Measurements from ENCODE around the gene MAPRE2.
A peak's percentile ranks its signal among the peaks of the same experiment; 100 is the strongest.

Gene MAPRE2

DNA sequence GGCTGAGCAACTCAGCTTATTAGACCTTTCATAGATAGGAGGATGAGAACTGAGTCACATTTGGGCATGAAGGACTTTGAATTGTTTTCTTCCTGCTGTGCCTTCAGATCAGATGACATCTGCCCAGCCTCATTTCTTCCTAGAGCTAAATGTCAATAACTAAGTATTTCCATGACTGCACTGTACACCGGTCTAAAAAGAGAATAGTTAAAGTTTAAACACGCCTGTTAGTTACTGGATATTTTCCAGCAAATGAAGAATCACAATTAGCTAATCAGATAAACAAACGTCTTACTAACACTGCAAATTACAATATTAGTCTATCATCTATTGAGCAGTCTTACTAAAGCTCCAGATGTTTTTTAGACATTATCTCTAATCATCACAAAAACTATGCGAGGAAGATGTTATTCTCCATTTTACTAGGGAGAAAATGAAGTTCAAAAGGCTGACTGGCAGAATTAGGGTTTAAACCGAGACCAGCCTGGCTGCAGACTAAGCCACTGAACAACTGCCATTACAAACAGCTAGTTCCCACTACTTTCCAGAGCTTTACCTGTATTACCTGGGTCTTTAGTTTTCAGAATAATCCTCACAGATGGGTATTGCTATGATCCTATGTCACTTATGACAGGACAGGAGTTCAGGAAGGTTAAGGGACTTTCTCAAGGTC lies 130.2 kb downstream of the MAPRE2 start:
- TF ChIP-seq, protein P1, sequence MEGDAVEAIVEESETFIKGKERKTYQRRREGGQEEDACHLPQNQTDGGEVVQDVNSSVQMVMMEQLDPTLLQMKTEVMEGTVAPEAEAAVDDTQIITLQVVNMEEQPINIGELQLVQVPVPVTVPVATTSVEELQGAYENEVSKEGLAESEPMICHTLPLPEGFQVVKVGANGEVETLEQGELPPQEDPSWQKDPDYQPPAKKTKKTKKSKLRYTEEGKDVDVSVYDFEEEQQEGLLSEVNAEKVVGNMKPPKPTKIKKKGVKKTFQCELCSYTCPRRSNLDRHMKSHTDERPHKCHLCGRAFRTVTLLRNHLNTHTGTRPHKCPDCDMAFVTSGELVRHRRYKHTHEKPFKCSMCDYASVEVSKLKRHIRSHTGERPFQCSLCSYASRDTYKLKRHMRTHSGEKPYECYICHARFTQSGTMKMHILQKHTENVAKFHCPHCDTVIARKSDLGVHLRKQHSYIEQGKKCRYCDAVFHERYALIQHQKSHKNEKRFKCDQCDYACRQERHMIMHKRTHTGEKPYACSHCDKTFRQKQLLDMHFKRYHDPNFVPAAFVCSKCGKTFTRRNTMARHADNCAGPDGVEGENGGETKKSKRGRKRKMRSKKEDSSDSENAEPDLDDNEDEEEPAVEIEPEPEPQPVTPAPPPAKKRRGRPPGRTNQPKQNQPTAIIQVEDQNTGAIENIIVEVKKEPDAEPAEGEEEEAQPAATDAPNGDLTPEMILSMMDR (IDR thresholded peaks at IDR 0.05; ENCODE audit: extremely low read depth, missing control alignments): no peak
- no peak for DNase-seq (ENCODE audit: low spot score)

DNA sequence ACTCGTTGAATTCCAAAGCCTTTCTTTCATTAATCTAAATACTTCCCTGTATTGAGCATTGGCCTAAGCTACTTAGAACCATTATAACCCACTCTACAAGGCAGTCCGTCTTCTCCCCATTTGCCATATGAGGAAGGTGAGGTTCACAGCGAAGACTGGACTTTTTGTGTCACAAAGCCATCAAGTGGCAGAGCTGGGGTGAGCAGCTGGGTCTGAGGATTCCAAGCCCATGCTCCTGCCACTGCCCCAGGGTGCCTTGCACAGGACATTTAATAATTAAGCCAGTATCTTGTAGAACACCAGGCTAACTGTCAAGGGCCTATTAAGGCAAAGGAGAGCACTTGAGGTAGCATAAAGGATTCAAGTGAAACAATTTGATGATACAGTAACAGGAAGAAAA lies 130.8 kb downstream of the MAPRE2 start:
- TF ChIP-seq, protein P1 (IDR thresholded peaks at IDR 0.05; ENCODE audit: extremely low read depth, missing control alignments): no peak
- DNase-seq (ENCODE audit: low spot score): no peak

- no peak for DNase-seq (ENCODE audit: low spot score)
- TF ChIP-seq, protein P1 (IDR thresholded peaks at IDR 0.05; ENCODE audit: extremely low read depth, missing control alignments): no peak
Observed at GRCh38 chr18:35172451-35173035, 131.3 kb downstream of the MAPRE2 start.

- TF ChIP-seq, protein P1 (IDR thresholded peaks at IDR 0.05; ENCODE audit: extremely low read depth, missing control alignments): no peak
- peak; percentile 24 for DNase-seq (ENCODE audit: low spot score)
Observed at GRCh38 chr18:35174093-35174731, 133.0 kb downstream of the MAPRE2 start.

DNA sequence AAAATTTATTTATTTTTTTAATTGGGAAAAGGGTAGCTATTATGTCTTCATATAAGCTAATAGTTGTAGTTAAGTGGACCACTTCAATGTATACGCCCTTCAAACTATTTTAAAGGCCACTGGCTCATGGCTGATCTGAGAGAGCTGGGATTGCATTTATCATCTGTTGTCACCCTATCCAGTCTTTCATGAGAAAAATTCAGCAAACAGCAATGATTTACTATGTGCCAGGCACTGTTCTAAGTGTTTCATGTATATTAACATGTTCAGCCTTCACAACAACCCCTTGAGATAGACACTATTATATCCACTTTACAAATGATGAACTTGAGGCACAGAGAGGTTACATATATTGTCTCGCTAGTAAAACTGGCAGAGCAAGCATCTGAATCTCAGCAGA lies 133.5 kb downstream of the MAPRE2 start:
- TF ChIP-seq, protein P1 (IDR thresholded peaks at IDR 0.05; ENCODE audit: extremely low read depth, missing control alignments): no peak

GRCh38 chr18:35176925-35177324 lies 135.7 kb downstream of the MAPRE2 start:
- TF ChIP-seq, protein P1 (IDR thresholded peaks at IDR 0.05; ENCODE audit: extremely low read depth, missing control alignments): no peak

More for the DNA sequence above, 133.5 kb downstream of the MAPRE2 start:
- DNase-seq (ENCODE audit: low spot score): no peak

DNA sequence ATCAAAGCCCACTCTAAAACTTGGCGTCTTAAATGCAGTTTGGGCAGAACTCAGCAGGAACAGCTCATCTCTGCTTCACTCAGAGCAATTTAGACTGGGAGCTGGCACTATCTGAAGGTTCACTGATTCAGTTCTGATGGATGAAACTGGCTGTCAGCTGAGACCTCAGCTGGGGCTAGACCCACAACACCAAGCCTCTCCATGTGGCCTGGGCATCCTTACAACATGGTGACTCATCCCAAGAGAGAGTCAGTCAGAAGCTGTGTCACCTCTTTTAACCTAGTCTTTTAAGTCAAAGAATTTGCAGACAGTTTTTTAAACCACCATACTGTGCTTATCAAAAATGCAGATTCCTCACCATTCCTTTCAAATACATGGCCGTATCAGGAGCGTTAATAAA lies 137.0 kb downstream of the MAPRE2 start:
- TF ChIP-seq, protein P1 (IDR thresholded peaks at IDR 0.05; ENCODE audit: extremely low read depth, missing control alignments): no peak
- no peak for DNase-seq (ENCODE audit: low spot score)

More at GRCh38 chr18:35176925-35177324, 135.7 kb downstream of the MAPRE2 start:
- DNase-seq (ENCODE audit: low spot score): no peak

Measured in GM20000 (cell line).